HepG2 (cell line): ENCODE data around the gene MORN3. TPM values are rescaled to one million over a fixed set of nuclear protein-coding genes. Genes with fewer than 3 reads are reported as not detected.

Experiments
- ARID4A ChIP-seq: sonication (generic); formaldehyde crosslinking; IDR thresholded peaks from 2 replicates; pipeline ENCODE4 v1.5.0; 2020; ENCODE audit warnings: mild to moderate bottlenecking, missing genetic modification reagents, borderline replicate concordance
- BRF2 ChIP-seq: sonication (generic); formaldehyde crosslinking; IDR thresholded peaks from 2 replicates; pipeline ENCODE4 v1.8.1; 2022; ENCODE audit warnings: mild to moderate bottlenecking, missing genetic modification reagents
- DDIT3 ChIP-seq: sonication (generic); formaldehyde crosslinking; IDR thresholded peaks from 2 replicates; pipeline ENCODE4 v1.4.0; 2020; ENCODE audit warnings: mild to moderate bottlenecking, missing genetic modification reagents
- FOXA3 ChIP-seq: IDR thresholded peaks from 2 replicates; pipeline ENCODE4 v1.6.1; 2016; ENCODE audit warnings: missing genetic modification reagents, missing compliant biosample characterization
- KDM6A ChIP-seq: IDR thresholded peaks from 2 replicates; pipeline ENCODE4 v1.6.1; 2016; ENCODE audit warnings: low read depth
- KLF13 ChIP-seq: sonication (generic); formaldehyde crosslinking; IDR thresholded peaks from 2 replicates; pipeline ENCODE4 v1.4.0; 2020; ENCODE audit warnings: mild to moderate bottlenecking, missing genetic modification reagents
- NFKB2 ChIP-seq: sonication (generic); formaldehyde crosslinking; IDR thresholded peaks from 2 replicates; pipeline ENCODE4 v1.4.0; 2020; ENCODE audit warnings: missing genetic modification reagents, borderline replicate concordance
- NONO ChIP-seq, 2 experiments: fragments of 450-650 bp in 1 of 2; sonication (generic) in 1 of 2; formaldehyde crosslinking in 1 of 2; IDR thresholded peaks in 1 of 2; conservative IDR thresholded peaks in 1 of 2; 2 replicates each; pipeline versions ENCODE4 v1.6.1 to v1.8.0; 2017 to 2022; ENCODE audit warnings: mild to moderate bottlenecking in 1 of 2, missing genetic modification reagents in 1 of 2, moderate library complexity in 1 of 2
- TBX2 ChIP-seq: sonication (generic); formaldehyde crosslinking; IDR thresholded peaks from 2 replicates; pipeline ENCODE4 v1.5.0; 2020; ENCODE audit warnings: missing genetic modification reagents, mild to moderate bottlenecking, borderline replicate concordance
- XRCC5 ChIP-seq: fragments of 200-400 bp; formaldehyde crosslinking; optimal IDR thresholded peaks from 2 replicates; pipeline ENCODE3; 2017; ENCODE audit warnings: mild to moderate bottlenecking, low read length
- ZFP41 ChIP-seq: sonication (generic); formaldehyde crosslinking; IDR thresholded peaks from 2 replicates; pipeline ENCODE4 v1.4.0; 2020; ENCODE audit warnings: mild to moderate bottlenecking, missing genetic modification reagents, borderline replicate concordance
- ZNF329 ChIP-seq: sonication (generic); formaldehyde crosslinking; IDR thresholded peaks from 2 replicates; pipeline ENCODE4 v1.9.0; 2021; ENCODE audit warnings: low read depth, mild to moderate bottlenecking, missing genetic modification reagents
- ZNF407 ChIP-seq: sonication (generic); formaldehyde crosslinking; IDR thresholded peaks from one replicate; pipeline ENCODE4 v1.5.1; 2020; ENCODE audit warnings: mild to moderate bottlenecking, missing genetic modification reagents; ENCODE audit errors: not compliant biosample characterization
- ZNF547 ChIP-seq: sonication (generic); formaldehyde crosslinking; IDR thresholded peaks from 2 replicates; pipeline ENCODE4 v1.5.1; 2020; ENCODE audit warnings: mild to moderate bottlenecking, missing genetic modification reagents
- ZNF879 ChIP-seq: sonication (generic); formaldehyde crosslinking; IDR thresholded peaks from 2 replicates; pipeline ENCODE4 v1.8.1; 2023; ENCODE audit warnings: missing genetic modification reagents
- polyA plus RNA-seq, 8 experiments: library from polyadenylated mRNA; depleted of rRNA in 3 of 8; stranded (reverse) in 7 of 8; unstranded in 1 of 8; fragments of >200 nt; fragmentation: Illumina TruSeq in 4 of 8; extraction: Trizol in 4 of 8; gene quantifications; 2 replicates each; pipeline versions ENCODE4 v1.2.1 to v1.2.3, GENCODE V29; 2011 to 2016; ENCODE audit warnings: low read depth in 4 of 8, missing spikeins in 1 of 8, mixed read lengths in 1 of 8; ENCODE audit not compliant: insufficient read depth in 1 of 8
- total RNA-seq, 5 experiments: library from RNA; depleted of rRNA; stranded (reverse); fragments of >200 nt; fragmentation: Illumina TruSeq; extraction: Trizol; gene quantifications; 2 replicates each; pipeline ENCODE4 v1.2.3, GENCODE V29; 2016; ENCODE audit warnings: low read depth in 1 of 5

Gene MORN3
- total and polyA plus RNA-seq, 2 of the 13 experiments (the other 11 are each of a cell fraction or from before 2014, with no cell fraction given) = 1.1 to 2.0 TPM

GRCh38 chr12:121626853-121627640 lies 42.4 kb downstream of the MORN3 start (continued):
- no peak for TF ChIP-seq TBX2 (CRISPR knock-in tag)
- TF ChIP-seq NONO (IDR thresholded peaks at IDR 0.05) = no peak
- TF ChIP-seq NONO (CRISPR knock-in tag; conservative IDR thresholded peaks at IDR 0.05) = no peak
- no peak for TF ChIP-seq ZFP41 (CRISPR knock-in tag)
- TF ChIP-seq KLF13 (CRISPR knock-in tag) = no peak
- no peak for TF ChIP-seq DDIT3 (CRISPR knock-in tag)
- no peak for TF ChIP-seq FOXA3 (CRISPR knock-in tag)
- no peak for TF ChIP-seq NFKB2 (CRISPR knock-in tag)
- TF ChIP-seq ZNF407 = no peak
- no peak for TF ChIP-seq ZNF879 (CRISPR knock-in tag)
- TF ChIP-seq XRCC5 = no peak
- no peak for TF ChIP-seq ZNF547 (CRISPR knock-in tag)
- TF ChIP-seq BRF2 (CRISPR knock-in tag) = no peak
- peak; percentile 54; the same call in 1 of the 2 replicates for TF ChIP-seq ARID4A
- no peak for TF ChIP-seq ZNF329 (CRISPR knock-in tag)
- TF ChIP-seq KDM6A = no peak
